Islet precursor cell (in vitro differentiated cells): ENCODE data around the gene GNAS-AS1.

Experiments used
- DNase-seq: peaks from one replicate; pipeline ENCODE4 v3.0.0-alpha.2; 2018

Gene GNAS-AS1

GRCh38 chr20:58775371-58775770 is 75.3 kb downstream of the GNAS-AS1 start:
- DNase-seq: no peak

GRCh38 chr20:58774667-58775263 is 75.9 kb downstream of the GNAS-AS1 start:
- no peak for DNase-seq

DNA sequence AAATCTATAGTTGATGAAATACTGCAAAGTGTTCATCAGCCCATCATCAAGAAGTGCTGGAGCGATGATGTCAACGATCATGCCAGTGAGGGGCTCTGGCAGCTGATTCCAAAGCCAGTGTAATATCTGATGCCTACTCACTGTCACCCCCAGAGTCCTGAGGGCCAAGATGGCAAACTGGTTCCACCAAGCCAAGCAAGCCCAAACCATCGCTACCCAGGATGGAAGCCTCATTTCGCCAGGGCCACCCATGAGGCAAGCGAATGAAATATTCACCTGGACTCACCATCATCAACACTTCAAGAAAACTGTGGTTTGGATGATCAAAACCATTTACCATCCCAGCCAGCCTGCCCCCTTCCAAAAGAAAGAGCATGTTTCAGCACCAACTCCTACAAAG is 76.5 kb downstream of the GNAS-AS1 start:
- DNase-seq: no peak

DNA sequence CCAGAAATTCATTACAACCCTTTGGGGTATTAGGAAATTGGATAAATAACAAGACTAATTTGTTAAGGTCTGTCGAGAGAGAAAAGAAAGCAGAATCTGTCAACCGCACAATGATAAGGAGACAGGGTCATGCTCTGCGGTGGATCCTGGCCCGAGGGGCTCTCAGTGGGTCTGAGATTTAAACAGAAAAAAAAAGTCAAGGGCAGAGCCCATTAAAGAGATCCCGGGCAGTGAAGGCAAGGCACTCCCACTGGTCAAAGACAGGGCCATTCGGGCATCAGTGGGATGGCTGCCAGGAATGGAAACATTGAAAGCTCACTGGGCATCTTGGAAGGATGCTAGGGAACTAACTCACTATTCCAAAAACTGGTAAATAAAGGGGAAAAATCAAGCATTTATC is 77.9 kb downstream of the GNAS-AS1 start:
- no peak for DNase-seq
